ENCODE data around the gene SRA1. TPM values are rescaled to one million over a fixed set of nuclear protein-coding genes. Genes with fewer than 3 reads are reported as not detected.
"Not testable (repeated sequence)": the region's sequence is repeated elsewhere in the genome, so short reads cannot be mapped to it uniquely, and the experiment has no call there.

SRA1 gene
- total and polyA plus RNA-seq, 4 donors = 14.0 to 45.5 (median 36.8) TPM

DNA sequence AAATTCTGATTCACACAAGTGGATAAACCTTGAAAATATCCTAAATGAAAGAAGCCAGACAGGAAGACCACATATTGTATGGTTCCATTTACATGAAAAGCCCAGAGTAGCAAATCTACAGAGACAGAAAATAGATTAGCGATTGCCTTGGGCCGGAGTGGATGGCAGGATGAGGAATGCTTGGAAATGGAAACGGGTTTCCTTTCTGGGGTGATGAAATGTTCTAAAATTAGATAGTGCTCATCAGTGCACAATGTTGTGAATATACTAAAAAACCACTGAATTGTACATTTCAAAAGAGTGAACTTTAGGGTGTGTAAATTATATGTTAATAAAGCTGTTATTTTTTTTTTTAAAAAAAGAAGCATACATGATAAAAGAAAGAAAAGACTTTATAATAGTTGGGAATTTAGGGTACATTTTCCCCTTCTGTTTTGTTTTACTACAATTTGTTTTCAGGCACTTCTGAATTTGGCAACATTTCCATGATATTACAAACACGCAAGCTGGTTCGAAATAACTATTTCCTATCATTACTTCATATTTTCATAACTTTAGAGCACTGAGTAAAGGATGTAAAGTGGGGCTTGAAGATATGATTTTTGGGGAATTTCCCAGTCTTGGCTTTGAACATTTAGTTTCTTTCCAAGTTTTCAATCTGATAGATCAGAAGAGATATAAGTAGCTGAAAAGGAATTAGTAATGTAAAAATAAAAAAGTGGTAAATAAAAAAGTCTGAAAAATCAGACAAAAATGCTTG is 31.2 kb upstream of the SRA1 start:
- Histone ChIP-seq H3K27ac (ENCODE audit: low read depth in 1 of 2, low read length in 1 of 2) (no peak overlapping the region), H3K9ac (ENCODE audit: insufficient read depth in 1 of 2, low read length in 2 of 2) (peak overlapping the region in 1 of 2 donors; percentile 42), H3K4me3 (no peak overlapping the region), H3K36me3 (ENCODE audit: control insufficient read depth in 4 of 4, insufficient read depth in 4 of 4, low read length in 4 of 4) (no peaks in the 10 kb centered on the region), H3K4me1 (ENCODE audit: control insufficient read depth in 5 of 5, insufficient read depth in 5 of 5, low read length in 5 of 5) (peaks cover 0 to 19% (median 3%) of the 10 kb centered on the region in 5 donors), H3K27me3 (ENCODE audit: control insufficient read depth in 3 of 3, insufficient read depth in 3 of 3, low read length in 2 of 3) (no peaks in the 10 kb centered on the region), H3K9me3 (ENCODE audit: control insufficient read depth in 4 of 4, insufficient read depth in 3 of 4, low read length in 3 of 4) (no peaks in the 10 kb centered on the region)
- DNase-seq (peak in 2 of 3 donors; percentile 64 to 82), ATAC-seq (ENCODE audit: insufficient read depth, low FRiP score) (no peak)
- no peak for TF ChIP-seq CTCF (IDR thresholded peaks at IDR 0.05; ENCODE audit: control extremely low read depth, extremely low read depth)
- WGBS, 2 donors = 23 to 32% methylated on average over 5 of the region's 5 CpGs

- no peak for TF ChIP-seq CTCF (IDR thresholded peaks at IDR 0.05; ENCODE audit: control extremely low read depth, extremely low read depth)
These were observed 30.2 kb upstream of the SRA1 start for GRCh38 chr5:140587495-140587894.

DNA sequence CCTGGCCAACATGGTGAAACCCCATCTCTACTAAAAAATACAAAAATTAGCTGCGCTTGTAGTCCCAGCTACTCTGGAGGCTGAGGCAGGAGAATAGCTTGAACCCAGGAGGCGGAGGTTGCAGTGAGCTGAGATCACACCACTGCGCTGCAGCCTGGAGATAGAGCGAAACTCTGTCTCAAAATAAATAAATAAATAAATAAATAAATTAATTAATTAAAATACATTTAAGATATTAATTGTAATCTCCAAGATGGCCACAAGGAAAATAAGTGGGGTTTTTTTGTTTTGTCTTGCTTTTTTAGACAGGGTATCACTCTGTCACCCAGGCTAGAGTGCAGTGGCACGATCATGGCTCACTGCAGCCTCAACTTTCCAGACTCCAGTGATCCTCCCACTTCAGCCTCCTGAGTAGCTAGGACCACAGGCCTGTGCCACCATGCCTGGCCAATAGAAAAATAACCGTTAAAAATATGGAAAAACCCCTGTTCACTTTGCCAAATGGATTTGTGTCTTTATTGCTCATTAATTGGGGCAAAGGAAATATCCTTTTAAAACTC is 22.0 kb upstream of the SRA1 start:
- not testable (repeated sequence) for H3K27me3 ChIP-seq (ENCODE audit: control insufficient read depth in 3 of 3, insufficient read depth in 3 of 3, low read length in 2 of 3); ATAC-seq (ENCODE audit: insufficient read depth, low FRiP score); H3K36me3 ChIP-seq (ENCODE audit: control insufficient read depth in 4 of 4, insufficient read depth in 4 of 4, low read length in 4 of 4); H3K4me1 ChIP-seq (ENCODE audit: control insufficient read depth in 5 of 5, insufficient read depth in 5 of 5, low read length in 5 of 5); H3K4me3 ChIP-seq; H3K27ac ChIP-seq (ENCODE audit: low read depth in 1 of 2, low read length in 1 of 2); H3K9ac ChIP-seq (ENCODE audit: insufficient read depth in 1 of 2, low read length in 2 of 2); DNase-seq; H3K9me3 ChIP-seq (ENCODE audit: control insufficient read depth in 4 of 4, insufficient read depth in 3 of 4, low read length in 3 of 4)
- WGBS, 2 donors = 96% methylated on average over 6 of the region's 6 CpGs

More at GRCh38 chr5:140587495-140587894, 30.2 kb upstream of the SRA1 start:
- no peaks in the 10 kb centered on the region for H3K27me3 ChIP-seq (ENCODE audit: control insufficient read depth in 3 of 3, insufficient read depth in 3 of 3, low read length in 2 of 3)
- H3K9ac ChIP-seq (ENCODE audit: insufficient read depth in 1 of 2, low read length in 2 of 2) = no peak overlapping the region
- no peak for ATAC-seq (ENCODE audit: insufficient read depth, low FRiP score)
- peaks cover 0 to 19% (median under 1%) of the 10 kb centered on the region in 5 donors for H3K4me1 ChIP-seq (ENCODE audit: control insufficient read depth in 5 of 5, insufficient read depth in 5 of 5, low read length in 5 of 5)
- WGBS, 2 donors = 100% methylated on average over 1 of the region's 1 CpG
- H3K4me3 ChIP-seq = no peak overlapping the region
- H3K36me3 ChIP-seq (ENCODE audit: control insufficient read depth in 4 of 4, insufficient read depth in 4 of 4, low read length in 4 of 4) = no peaks in the 10 kb centered on the region
- H3K27ac ChIP-seq (ENCODE audit: low read depth in 1 of 2, low read length in 1 of 2) = no peak overlapping the region
- H3K9me3 ChIP-seq (ENCODE audit: control insufficient read depth in 4 of 4, insufficient read depth in 3 of 4, low read length in 3 of 4) = no peaks in the 10 kb centered on the region
- no peak for DNase-seq

DNA sequence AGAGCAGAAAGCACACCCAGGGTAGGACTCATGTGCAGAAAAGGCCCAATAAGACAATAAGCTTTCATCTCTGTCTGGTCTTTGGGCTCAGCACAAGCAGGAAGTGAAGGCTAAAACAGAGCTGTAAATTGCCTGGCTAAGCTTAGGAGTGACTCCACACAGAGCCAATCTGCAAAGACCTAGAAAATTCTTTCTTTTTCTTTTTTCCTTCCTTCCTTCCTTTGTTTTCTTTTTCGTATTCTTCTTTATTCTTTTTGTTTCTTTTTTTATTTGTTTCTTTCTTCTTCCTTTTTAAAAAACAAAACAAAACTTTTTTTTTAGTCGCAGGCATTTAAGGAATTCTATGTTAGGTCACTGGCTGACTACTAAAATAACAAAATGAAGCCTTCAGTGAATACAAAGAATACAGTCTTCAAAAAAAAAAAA is 19.5 kb upstream of the SRA1 start:
- H3K27ac ChIP-seq (ENCODE audit: low read depth in 1 of 2, low read length in 1 of 2) = no peak overlapping the region
- peaks cover 0 to 7% (median 1%) of the 10 kb centered on the region in 5 donors for H3K4me1 ChIP-seq (ENCODE audit: control insufficient read depth in 5 of 5, insufficient read depth in 5 of 5, low read length in 5 of 5)
- H3K4me3 ChIP-seq = no peak overlapping the region
- no peaks in the 10 kb centered on the region for H3K36me3 ChIP-seq (ENCODE audit: control insufficient read depth in 4 of 4, insufficient read depth in 4 of 4, low read length in 4 of 4)
- TF ChIP-seq CTCF (IDR thresholded peaks at IDR 0.05; ENCODE audit: control extremely low read depth, extremely low read depth) = no peak
- no peaks in the 10 kb centered on the region for H3K27me3 ChIP-seq (ENCODE audit: control insufficient read depth in 3 of 3, insufficient read depth in 3 of 3, low read length in 2 of 3)
- ATAC-seq (ENCODE audit: insufficient read depth, low FRiP score) (no peak), DNase-seq (no peak)
- 55 to 71% methylated on average over 2 of the region's 2 CpGs for WGBS, 2 donors
- no peak overlapping the region for H3K9ac ChIP-seq (ENCODE audit: insufficient read depth in 1 of 2, low read length in 2 of 2)
- H3K9me3 ChIP-seq (ENCODE audit: control insufficient read depth in 4 of 4, insufficient read depth in 3 of 4, low read length in 3 of 4) = no peaks in the 10 kb centered on the region

All from lung (tissue), 12 donors.